H1 (cell line): ENCODE results near the gene SLC13A5. TPM values are rescaled to one million over a fixed set of nuclear protein-coding genes. Genes with fewer than 3 reads are reported as not detected.

ENCODE experiments used
- ASH2L ChIP-seq: fragments of 200-600, 300-600 bp; sonication (generic); IDR thresholded peaks from one replicate; pipeline ENCODE4 v1.7.1; 2017; ENCODE audit warnings: low read length
- CHD1 ChIP-seq: IDR thresholded peaks from 2 replicates; pipeline ENCODE4 v1.6.1; 2012; ENCODE audit warnings: low read depth, low read length, improper control_type of control experiment
- EZH2 ChIP-seq: fragments of 200-600 bp; sonication (generic); IDR thresholded peaks from 2 replicates; pipeline ENCODE4 v1.7.1; 2012; ENCODE audit warnings: low read depth, mild to moderate bottlenecking, moderate library complexity, low read length, inconsistent platforms; ENCODE audit not compliant: severe bottlenecking
- KDM1A ChIP-seq: fragments of 200-600, 300-600 bp; sonication (generic); IDR thresholded peaks from 2 replicates; pipeline ENCODE4 v1.7.1; 2016; ENCODE audit warnings: mild to moderate bottlenecking, low read length, borderline replicate concordance
- KDM5A ChIP-seq: fragments of 200-600 bp; IDR thresholded peaks from 2 replicates; pipeline ENCODE4 v1.7.1; 2012; ENCODE audit warnings: mild to moderate bottlenecking, low read length, inconsistent platforms, mixed read lengths
- SIX5 ChIP-seq: IDR thresholded peaks from 2 replicates; pipeline ENCODE4 v1.6.1; 2011; ENCODE audit warnings: mild to moderate bottlenecking, low read depth, low read length
- TBP ChIP-seq: IDR thresholded peaks from 2 replicates; pipeline ENCODE4 v1.6.1; 2011; ENCODE audit warnings: low read depth, low read length, improper control_type of control experiment
- TEAD4 ChIP-seq: IDR thresholded peaks from 2 replicates; pipeline ENCODE4 v1.6.1; 2012; ENCODE audit warnings: low read depth, low read length, inconsistent platforms, mixed read lengths
- polyA plus RNA-seq, 7 experiments: library from polyadenylated mRNA; depleted of rRNA in 3 of 7; stranded (reverse) in 5 of 7; unstranded in 2 of 7; fragments of >200 nt in 5 of 7; fragments of 200-250 nt in 2 of 7; gene quantifications; 1 replicate in 5 of 7; 2 replicates in 1 of 7; 4 replicates in 1 of 7; pipeline versions ENCODE4 v1.2.1 to v1.2.3, GENCODE V29; 2011 to 2013; ENCODE audit warnings: missing spikeins in 2 of 7, mixed read lengths in 2 of 7
- total RNA-seq: library from RNA; stranded (reverse); fragmentation: NEBNext Ultra II Directional; extraction: Animal tissue kit (Norgen Biotek cat#: 25700); gene quantifications from 2 replicates; pipeline ENCODE4 v1.2.1, GENCODE V29; 2021
- TF ChIP-seq, protein P1 (sequence below): IDR thresholded peaks from 2 replicates; pipeline ENCODE4 v1.6.1; 2012; ENCODE audit warnings: inconsistent platforms

SLC13A5 gene
- total and polyA plus RNA-seq, 2 of the 8 experiments (the other 6 are each of a cell fraction or from before 2014, with no cell fraction given) = 2.1 to 2.6 TPM

DNA sequence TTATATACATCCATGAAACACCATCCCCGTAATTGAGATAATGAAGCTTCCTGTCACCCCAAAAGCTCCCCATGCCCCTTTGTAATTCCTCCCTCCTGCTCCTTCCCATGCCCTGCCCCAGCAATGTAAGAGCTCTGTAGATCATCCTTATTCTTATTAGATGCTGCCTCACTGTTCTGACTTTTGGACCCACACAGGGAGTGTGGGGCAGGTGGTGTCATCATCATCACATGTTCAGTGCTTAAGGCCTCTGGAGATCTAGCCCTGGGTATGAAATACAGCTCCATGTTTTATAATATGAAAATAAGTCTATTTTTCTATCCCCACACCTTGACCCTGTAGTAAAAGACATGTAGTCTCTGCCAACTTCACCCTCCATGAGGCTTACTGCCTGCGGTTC, 44.6 kb upstream of the SLC13A5 start (continued):
- TF ChIP-seq, protein P1, sequence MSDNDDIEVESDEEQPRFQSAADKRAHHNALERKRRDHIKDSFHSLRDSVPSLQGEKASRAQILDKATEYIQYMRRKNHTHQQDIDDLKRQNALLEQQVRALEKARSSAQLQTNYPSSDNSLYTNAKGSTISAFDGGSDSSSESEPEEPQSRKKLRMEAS = no peak
- TF ChIP-seq TEAD4 (no peak), EZH2 (no peak), KDM5A (no peak), KDM1A (no peak), ASH2L (no peak), TBP (no peak), SIX5 (no peak), CHD1 (no peak)
